Measurements from ENCODE around the gene TXNDC17.

- TF ChIP-seq POLR2AphosphoS5 (IDR thresholded peaks at IDR 0.05; ENCODE audit: low read depth, low read length) (no peak), CTCF (IDR thresholded peaks at IDR 0.05) (no peak), REST (IDR thresholded peaks at IDR 0.05; ENCODE audit: insufficient read depth in 1 of 2, low read depth in 2 of 2, low read length in 1 of 2) (no peak), TCF7L2 (IDR thresholded peaks at IDR 0.05; ENCODE audit: low read depth, low read length) (no peak)
These were observed 40.3 kb downstream of the TXNDC17 start for GRCh38 chr17:6681176-6681575.

Data from Panc1 (cell line).